SK-N-SH (cell line): ENCODE data around the gene PIK3R1. TPM values are rescaled to one million over a fixed set of nuclear protein-coding genes. Genes with fewer than 3 reads are reported as not detected.

ENCODE experiments used
- CTCF ChIA-PET: fragments of 300-600, 350-600 bp; formaldehyde crosslinking; extraction: SDS; loops from one replicate; lab custom pipeline; 2021; lab: Yijun Ruan, JAX
- POLR2A ChIA-PET: fragments of 350-600 bp; sonication (Branson Sonifier 250); formaldehyde crosslinking; extraction: SDS; loops from one replicate; lab custom pipeline; 2020; ENCODE audit warnings: antibody characterized with exemption, inconsistent platforms; lab: Yijun Ruan, JAX
- DNase-seq: peaks from one replicate; pipeline ENCODE4 v3.0.0; 2012
- H2AFZ ChIP-seq: fragments of 200-600 bp; sonication (generic); 2 replicates; pipeline ENCODE4 v1.8.1; 2016; ENCODE audit warnings: antibody characterized with exemption, mild to moderate bottlenecking, low read depth
- H3F3A ChIP-seq: fragments of 200-600 bp; sonication (generic); replicated peaks from 2 replicates; pipeline ENCODE3; 2016; ENCODE audit warnings: antibody characterized with exemption, mild to moderate bottlenecking; ENCODE audit not compliant: insufficient read depth
- H3K27ac ChIP-seq, 2 experiments: fragments of 200-500 bp in 1 of 2; fragments of 200-600 bp in 1 of 2; sonication (Bioruptor generic) in 1 of 2; sonication (generic), shearing (Covaris generic) in 1 of 2; 2 replicates each; pipeline versions ENCODE4 v1.5.1 to v1.6.1; 2014 to 2016; ENCODE audit warnings: low read depth in 2 of 2, inconsistent platforms in 1 of 2, low read length in 1 of 2, mild to moderate bottlenecking in 1 of 2, mixed read lengths in 1 of 2
- H3K27me3 ChIP-seq: fragments of 200-600 bp; sonication (generic), shearing (Covaris generic); 2 replicates; pipeline ENCODE4 v1.6.1; 2016; ENCODE audit warnings: mixed run types; ENCODE audit not compliant: insufficient read depth
- H3K36me3 ChIP-seq, 2 experiments: fragments of 200-500 bp in 1 of 2; fragments of 200-600 bp in 1 of 2; sonication (Bioruptor generic) in 1 of 2; sonication (generic) in 1 of 2; replicated peaks in 1 of 2; 2 replicates each; pipeline versions ENCODE3 to v1.5.1; 2014 to 2016; ENCODE audit warnings: low read length in 1 of 2, mild to moderate bottlenecking in 1 of 2; ENCODE audit not compliant: insufficient read depth in 2 of 2, control insufficient read depth in 1 of 2
- H3K4me1 ChIP-seq, 2 experiments: fragments of 200-500 bp in 1 of 2; fragments of 200-600 bp in 1 of 2; sonication (Bioruptor generic) in 1 of 2; sonication (generic), shearing (Covaris generic) in 1 of 2; 2 replicates each; pipeline versions ENCODE4 v1.5.1 to v1.6.1; 2014 to 2016; ENCODE audit warnings: low read depth in 1 of 2, low read length in 1 of 2, mixed run types in 1 of 2; ENCODE audit not compliant: insufficient read depth in 2 of 2, control insufficient read depth in 1 of 2
- H3K4me2 ChIP-seq: fragments of 200-600 bp; sonication (generic), shearing (Covaris generic); 2 replicates; pipeline ENCODE4 v1.6.1; 2017; ENCODE audit warnings: mixed run types
- H3K4me3 ChIP-seq, 2 experiments: fragments of 200-500 bp in 1 of 2; fragments of 200-600 bp in 1 of 2; sonication (Bioruptor generic) in 1 of 2; sonication (generic), shearing (Covaris generic) in 1 of 2; 2 replicates each; pipeline versions ENCODE4 v1.5.1 to v1.8.1; 2014 to 2016; ENCODE audit warnings: low read depth in 2 of 2, inconsistent platforms in 1 of 2, low read length in 1 of 2, mild to moderate bottlenecking in 1 of 2, mixed read lengths in 1 of 2, moderate library complexity in 1 of 2
- H3K79me2 ChIP-seq: fragments of 200-600 bp; sonication (generic); 2 replicates; pipeline ENCODE4 v1.8.1; 2017; ENCODE audit warnings: mild to moderate bottlenecking; ENCODE audit not compliant: insufficient read depth
- H3K9ac ChIP-seq: fragments of 200-600 bp; sonication (generic); 2 replicates; pipeline ENCODE4 v1.6.1; 2017; ENCODE audit warnings: mixed run types
- H3K9me2 ChIP-seq: fragments of 200-600 bp; sonication (generic); 2 replicates; pipeline ENCODE4 v1.6.1; 2017; ENCODE audit warnings: mixed run types
- H3K9me3 ChIP-seq: fragments of 200-600 bp; sonication (generic); 2 replicates; pipeline ENCODE4 v1.6.1; 2017; ENCODE audit warnings: mixed run types, mild to moderate bottlenecking, moderate library complexity
- H4K20me1 ChIP-seq: fragments of 200-600 bp; sonication (generic); 2 replicates; pipeline ENCODE4 v1.6.1; 2017; ENCODE audit warnings: mild to moderate bottlenecking, mixed run types; ENCODE audit not compliant: insufficient read depth
- CHD2 ChIP-seq: fragments of 150-350 bp; IDR thresholded peaks from 2 replicates; pipeline ENCODE4 v1.6.1; 2018; ENCODE audit warnings: low read length; ENCODE audit not compliant: partially characterized antibody
- ELF1 ChIP-seq: IDR thresholded peaks from 2 replicates; pipeline ENCODE4 v1.4.0; 2012
- EP300 ChIP-seq, 2 experiments: IDR thresholded peaks; 2 replicates each; pipeline versions ENCODE4 v1.4.0 to v1.6.1; 2012; ENCODE audit warnings: borderline replicate concordance in 1 of 2, low read depth in 1 of 2, low read length in 1 of 2
- FOXJ3 ChIP-seq: sonication (generic); formaldehyde crosslinking; IDR thresholded peaks from 2 replicates; pipeline ENCODE4 v1.5.1; 2020; ENCODE audit warnings: mild to moderate bottlenecking, missing genetic modification reagents
- GABPA ChIP-seq: IDR thresholded peaks from 2 replicates; pipeline ENCODE4 v1.4.0; 2012; ENCODE audit warnings: low read depth, mild to moderate bottlenecking
- GATA2 ChIP-seq: sonication (generic); formaldehyde crosslinking; IDR thresholded peaks from 2 replicates; pipeline ENCODE4 v1.5.0; 2020; ENCODE audit warnings: mild to moderate bottlenecking, missing genetic modification reagents
- JUND ChIP-seq: IDR thresholded peaks from 2 replicates; pipeline ENCODE4 v1.4.0; 2012
- MXI1 ChIP-seq: IDR thresholded peaks from 2 replicates; pipeline ENCODE4 v1.6.1; 2012; ENCODE audit warnings: mild to moderate bottlenecking, low read depth, low read length, improper control_type of control experiment
- NFIC ChIP-seq: IDR thresholded peaks from 2 replicates; pipeline ENCODE4 v1.4.0; 2012; ENCODE audit warnings: borderline replicate concordance
- NRF1 ChIP-seq: IDR thresholded peaks from 2 replicates; pipeline ENCODE4 v1.6.1; 2012; ENCODE audit warnings: low read depth, mild to moderate bottlenecking, low read length
- POLR2AphosphoS5 ChIP-seq: IDR thresholded peaks from 2 replicates; pipeline ENCODE4 v1.6.1; 2012; ENCODE audit warnings: low read depth, low read length
- RAD21 ChIP-seq: IDR thresholded peaks from 2 replicates; pipeline ENCODE4 v1.6.1; 2012; ENCODE audit warnings: mild to moderate bottlenecking, low read length
- RCOR1 ChIP-seq: fragments of 150-350 bp; IDR thresholded peaks from 2 replicates; pipeline ENCODE4 v1.6.1; 2017; ENCODE audit warnings: antibody characterized with exemption, low read length
- RXRA ChIP-seq: IDR thresholded peaks from 2 replicates; pipeline ENCODE4 v1.4.0; 2012; ENCODE audit warnings: low read depth, mild to moderate bottlenecking, borderline replicate concordance
- SMC3 ChIP-seq: IDR thresholded peaks from 2 replicates; pipeline ENCODE4 v1.6.1; 2012; ENCODE audit warnings: low read depth, low read length, improper control_type of control experiment
- TAF1 ChIP-seq: IDR thresholded peaks from 2 replicates; pipeline ENCODE4 v1.6.1; 2012; ENCODE audit warnings: low read depth, mild to moderate bottlenecking, low read length, moderate library complexity, borderline replicate concordance
- TEAD4 ChIP-seq: IDR thresholded peaks from 2 replicates; pipeline ENCODE4 v1.4.0; 2012; ENCODE audit warnings: mild to moderate bottlenecking, borderline replicate concordance; ENCODE audit not compliant: insufficient read depth
- WGBS: methylation state at CpG from one replicate; pipeline ENCODE4 v1.1.6; 2017; ENCODE audit warnings: low lambda C conversion rate; 5-methylcytosine and 5-hydroxymethylcytosine counted together
- polyA plus RNA-seq, 3 experiments: library from polyadenylated mRNA; depleted of rRNA; stranded (reverse); fragments of >200 nt; gene quantifications; 2 replicates each; pipeline ENCODE4 v1.2.3, GENCODE V29; 2012
- TF ChIP-seq, protein P1 (sequence below): IDR thresholded peaks from 2 replicates; pipeline ENCODE4 v1.4.0; 2012; ENCODE audit warnings: low read depth, borderline replicate concordance
- TF ChIP-seq, protein P2 (sequence below): IDR thresholded peaks from 2 replicates; pipeline ENCODE4 v1.4.0; 2012; ENCODE audit warnings: low read depth
- TF ChIP-seq, protein P3 (sequence below): fragments of 150-350 bp; IDR thresholded peaks from 2 replicates; pipeline ENCODE4 v1.6.1; 2016; ENCODE audit warnings: mild to moderate bottlenecking, low read depth, low read length
- TF ChIP-seq, protein P4 (sequence below): fragments of 200-600 bp; sonication (generic); IDR thresholded peaks from 2 replicates; pipeline ENCODE4 v1.6.1; 2017; ENCODE audit warnings: antibody characterized with exemption, mild to moderate bottlenecking, moderate library complexity

PIK3R1 gene
- polyA plus RNA-seq, 1 of the 3 experiments (the other 2 are of a cell fraction): 2.0 TPM

DNA sequence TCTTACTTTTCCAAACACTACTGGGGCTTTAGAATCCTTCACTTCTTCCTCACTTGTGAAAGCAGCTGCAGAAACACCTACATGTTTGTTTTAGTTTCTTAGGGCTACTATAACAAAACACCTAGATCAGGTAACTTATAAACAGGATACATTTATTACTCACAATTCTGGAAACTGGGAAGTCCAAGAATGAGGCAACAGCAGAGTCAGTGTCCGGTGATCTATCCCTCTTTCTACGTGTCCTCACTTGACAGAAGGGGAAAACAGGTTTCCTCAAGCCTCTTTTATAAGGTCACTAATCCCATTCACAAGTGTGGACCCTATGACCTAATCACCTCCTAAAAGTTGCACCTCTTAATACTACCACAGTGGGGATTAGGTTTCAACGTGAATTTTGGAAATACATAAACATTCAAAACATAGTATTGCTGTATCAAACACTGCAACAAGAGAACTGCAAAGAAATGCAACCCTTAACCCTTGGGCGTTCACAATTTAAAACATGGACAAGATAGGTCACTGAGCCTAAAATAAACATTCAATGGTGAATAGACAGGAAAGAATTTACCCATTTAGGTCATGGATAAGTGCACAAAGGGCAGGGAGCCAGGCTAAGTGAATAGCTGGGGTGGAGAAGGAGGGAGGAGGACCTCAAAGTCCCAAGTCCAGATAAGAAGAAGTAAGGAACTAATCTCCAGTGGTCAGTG is 104.3 kb downstream of the PIK3R1 start:
- Histone ChIP-seq H2AFZ (no peak overlapping the region), H4K20me1 (no peaks in the 10 kb centered on the region), H3K4me2 (peak overlapping the region; percentile 6; the same call in 1 of the 2 replicates), H3K4me1 (no peaks in the 10 kb centered on the region; a peak in 1 of 4 replicates), H3F3A (peaks cover 8% of the 10 kb centered on the region), H3K4me3 (no peak overlapping the region), H3K9me2 (no peaks in the 10 kb centered on the region), H3K9ac (no peak overlapping the region), H3K79me2 (no peaks in the 10 kb centered on the region), H3K27me3 (no peaks in the 10 kb centered on the region), H3K27ac (no peak overlapping the region), H3K9me3 (no peaks in the 10 kb centered on the region), H3K36me3 (no peaks in the 10 kb centered on the region)
- TF ChIP-seq GABPA (no peak), RXRA (no peak), RAD21 (no peak)
- TF ChIP-seq, protein P1, sequence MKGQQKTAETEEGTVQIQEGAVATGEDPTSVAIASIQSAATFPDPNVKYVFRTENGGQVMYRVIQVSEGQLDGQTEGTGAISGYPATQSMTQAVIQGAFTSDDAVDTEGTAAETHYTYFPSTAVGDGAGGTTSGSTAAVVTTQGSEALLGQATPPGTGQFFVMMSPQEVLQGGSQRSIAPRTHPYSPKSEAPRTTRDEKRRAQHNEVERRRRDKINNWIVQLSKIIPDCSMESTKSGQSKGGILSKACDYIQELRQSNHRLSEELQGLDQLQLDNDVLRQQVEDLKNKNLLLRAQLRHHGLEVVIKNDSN: no peak
- TF ChIP-seq, protein P2, sequence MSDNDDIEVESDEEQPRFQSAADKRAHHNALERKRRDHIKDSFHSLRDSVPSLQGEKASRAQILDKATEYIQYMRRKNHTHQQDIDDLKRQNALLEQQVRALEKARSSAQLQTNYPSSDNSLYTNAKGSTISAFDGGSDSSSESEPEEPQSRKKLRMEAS: no peak
- TF ChIP-seq, protein P3, sequence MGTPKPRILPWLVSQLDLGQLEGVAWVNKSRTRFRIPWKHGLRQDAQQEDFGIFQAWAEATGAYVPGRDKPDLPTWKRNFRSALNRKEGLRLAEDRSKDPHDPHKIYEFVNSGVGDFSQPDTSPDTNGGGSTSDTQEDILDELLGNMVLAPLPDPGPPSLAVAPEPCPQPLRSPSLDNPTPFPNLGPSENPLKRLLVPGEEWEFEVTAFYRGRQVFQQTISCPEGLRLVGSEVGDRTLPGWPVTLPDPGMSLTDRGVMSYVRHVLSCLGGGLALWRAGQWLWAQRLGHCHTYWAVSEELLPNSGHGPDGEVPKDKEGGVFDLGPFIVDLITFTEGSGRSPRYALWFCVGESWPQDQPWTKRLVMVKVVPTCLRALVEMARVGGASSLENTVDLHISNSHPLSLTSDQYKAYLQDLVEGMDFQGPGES: no peak
- WGBS: 65% methylated on average over 4 of the region's 4 CpGs
- CTCF ChIA-PET: no interaction called here
- DNase-seq: no peak
- POLR2A ChIA-PET: no interaction called here

DNA sequence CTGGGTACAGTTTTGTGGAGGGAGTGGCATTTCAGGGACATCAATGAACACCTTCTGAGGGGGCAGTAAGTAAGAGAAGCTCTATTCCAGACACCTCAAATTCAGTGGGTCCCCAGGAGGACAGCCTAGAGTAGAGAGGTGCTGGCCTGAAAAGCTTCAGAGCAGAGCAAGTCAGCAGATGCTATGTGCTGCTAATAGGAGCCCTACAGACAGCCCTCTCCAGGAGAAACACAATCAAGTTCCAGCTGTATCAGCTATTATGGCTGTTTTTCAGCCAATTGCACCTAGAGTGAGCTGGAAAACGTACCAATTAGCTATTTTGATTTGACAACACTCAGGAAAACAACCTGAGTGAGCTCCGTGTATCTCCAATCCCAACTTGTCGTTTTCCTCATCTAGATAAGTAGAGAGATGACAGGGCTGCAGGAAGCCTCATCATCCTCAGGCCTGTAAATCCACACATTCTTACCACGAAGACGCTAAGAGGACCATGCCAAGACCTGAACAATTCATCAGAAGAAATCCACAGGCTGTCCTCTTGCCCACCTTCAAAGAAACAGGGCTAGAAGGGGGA is 104.9 kb downstream of the PIK3R1 start:
- no peak for DNase-seq
- no peaks in the 10 kb centered on the region for H3K27me3 ChIP-seq
- no peak overlapping the region for H3K4me2 ChIP-seq
- H3K9me3 ChIP-seq: no peaks in the 10 kb centered on the region
- H3K4me3 ChIP-seq: no peak overlapping the region
- H3K27ac ChIP-seq: no peak overlapping the region
- 59% methylated on average over 5 of the region's 5 CpGs for whole genome bisulfite sequencing
- H3K36me3 ChIP-seq: no peaks in the 10 kb centered on the region
- H3K4me1 ChIP-seq: no peaks in the 10 kb centered on the region; a peak in 1 of 4 replicates
- no peaks in the 10 kb centered on the region for H3K79me2 ChIP-seq
- no peak overlapping the region for H2AFZ ChIP-seq
- H4K20me1 ChIP-seq: no peaks in the 10 kb centered on the region
- H3F3A ChIP-seq: peaks cover 8% of the 10 kb centered on the region
- TF ChIP-seq SMC3 (no peak), FOXJ3 (CRISPR knock-in tag) (no peak), NFIC (no peak), EP300 (IDR thresholded peaks at IDR 0.05; ENCODE audit: borderline replicate concordance in 1 of 2, low read depth in 1 of 2, low read length in 1 of 2) (no peak), MXI1 (no peak), TAF1 (no peak), TEAD4 (no peak), CHD2 (no peak), GATA2 (CRISPR knock-in tag) (no peak), NRF1 (no peak), RCOR1 (no peak), POLR2AphosphoS5 (no peak), JUND (no peak), RAD21 (no peak), ELF1 (no peak)
- TF ChIP-seq, protein P4, sequence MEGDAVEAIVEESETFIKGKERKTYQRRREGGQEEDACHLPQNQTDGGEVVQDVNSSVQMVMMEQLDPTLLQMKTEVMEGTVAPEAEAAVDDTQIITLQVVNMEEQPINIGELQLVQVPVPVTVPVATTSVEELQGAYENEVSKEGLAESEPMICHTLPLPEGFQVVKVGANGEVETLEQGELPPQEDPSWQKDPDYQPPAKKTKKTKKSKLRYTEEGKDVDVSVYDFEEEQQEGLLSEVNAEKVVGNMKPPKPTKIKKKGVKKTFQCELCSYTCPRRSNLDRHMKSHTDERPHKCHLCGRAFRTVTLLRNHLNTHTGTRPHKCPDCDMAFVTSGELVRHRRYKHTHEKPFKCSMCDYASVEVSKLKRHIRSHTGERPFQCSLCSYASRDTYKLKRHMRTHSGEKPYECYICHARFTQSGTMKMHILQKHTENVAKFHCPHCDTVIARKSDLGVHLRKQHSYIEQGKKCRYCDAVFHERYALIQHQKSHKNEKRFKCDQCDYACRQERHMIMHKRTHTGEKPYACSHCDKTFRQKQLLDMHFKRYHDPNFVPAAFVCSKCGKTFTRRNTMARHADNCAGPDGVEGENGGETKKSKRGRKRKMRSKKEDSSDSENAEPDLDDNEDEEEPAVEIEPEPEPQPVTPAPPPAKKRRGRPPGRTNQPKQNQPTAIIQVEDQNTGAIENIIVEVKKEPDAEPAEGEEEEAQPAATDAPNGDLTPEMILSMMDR: no peak
- TF ChIP-seq, protein P2: no peak
- H3K9me2 ChIP-seq: no peaks in the 10 kb centered on the region
- no peak overlapping the region for H3K9ac ChIP-seq
- POLR2A ChIA-PET: no interaction called here
- CTCF ChIA-PET: no interaction called here
